Measurements from ENCODE around the gene TTC13.

- TF ChIP-seq CTCF (IDR thresholded peaks at IDR 0.05) (no peak), POLR2A (IDR thresholded peaks at IDR 0.05) (no peak)
These were observed 119.5 kb downstream of the TTC13 start for GRCh38 chr1:230858918-230859729.

Measured in testis (tissue), 2 donors.